Fibroblast of skin of right quadriceps (primary cell): ENCODE data around the gene PTCD2.
"Not testable (repeated sequence)": the region's sequence is repeated elsewhere in the genome, so short reads cannot be mapped to it uniquely, and the experiment has no call there.

Experiments
- DNase-seq: peaks from one replicate; pipeline ENCODE4 v3.0.0-alpha.2; 2013

The PTCD2 gene

DNA sequence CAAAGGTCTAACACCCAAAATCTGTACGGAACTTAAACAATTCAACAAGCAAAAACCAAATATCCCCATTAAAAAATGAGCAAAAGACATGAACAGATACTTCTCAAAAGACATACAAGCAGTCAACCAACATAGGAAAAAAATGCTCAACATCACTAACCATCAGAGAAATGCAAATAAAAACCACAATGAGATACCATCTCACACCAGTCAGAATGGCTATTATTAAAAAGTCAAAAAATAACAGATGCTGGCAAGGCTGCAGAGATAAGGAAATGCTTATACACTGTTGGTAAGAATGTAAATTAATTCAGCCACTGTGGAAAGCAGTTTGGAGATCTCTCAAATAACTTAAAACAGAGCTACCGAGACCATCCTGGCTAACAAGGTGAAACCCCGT is 22.0 kb upstream of the PTCD2 start:
- DNase-seq: not testable (repeated sequence)

DNA sequence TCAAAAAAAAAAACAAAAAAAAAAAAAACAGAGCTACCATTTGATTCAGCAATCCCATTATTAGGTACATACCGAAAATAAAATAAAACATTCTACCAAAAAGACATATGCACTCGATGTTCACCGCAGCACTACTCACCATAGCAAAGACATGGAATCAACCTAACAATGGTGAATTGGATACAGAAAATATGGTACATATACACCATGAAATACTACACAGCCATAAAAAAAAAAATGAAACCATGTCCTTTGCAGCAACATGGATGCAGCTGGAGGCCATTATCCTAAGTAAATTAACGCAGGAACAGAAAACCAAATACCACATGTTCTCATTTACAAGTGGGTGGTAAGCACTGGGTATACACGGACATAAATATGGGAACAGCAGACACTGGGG is 21.5 kb upstream of the PTCD2 start:
- no peak for DNase-seq

DNA sequence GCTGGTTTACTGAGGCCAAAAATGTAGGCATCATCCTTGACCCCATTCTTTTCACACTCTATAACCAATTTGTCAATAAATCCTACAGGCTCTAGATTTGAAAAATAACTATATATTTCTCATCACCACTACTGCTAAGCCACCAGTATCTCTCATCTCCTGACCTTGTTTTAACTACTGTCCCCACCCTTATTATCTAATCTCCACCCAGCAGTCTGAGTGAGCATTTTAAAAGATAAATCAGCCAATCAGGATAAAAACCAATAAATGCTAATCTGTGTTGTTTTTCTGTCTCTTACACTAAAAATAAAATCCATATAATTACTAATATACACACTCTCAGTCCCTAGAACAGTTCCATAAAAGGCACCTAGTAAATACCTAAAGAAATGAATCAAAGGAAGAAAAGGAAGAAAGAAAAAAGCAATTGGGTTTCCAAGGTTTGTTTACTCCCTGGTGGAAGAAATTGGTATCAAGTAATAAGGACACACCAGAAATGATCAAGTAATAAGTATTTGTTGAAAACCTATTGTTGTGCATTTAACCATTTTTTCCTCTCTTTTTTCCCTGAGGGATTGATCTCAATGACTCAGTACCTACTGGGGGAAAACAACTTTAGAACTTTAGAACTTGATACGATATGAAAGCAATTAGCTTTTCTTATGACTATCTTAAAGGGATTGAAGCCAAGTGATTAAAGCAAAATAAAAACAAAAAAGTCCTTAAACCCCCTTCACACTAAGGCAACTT is 19.4 kb upstream of the PTCD2 start:
- DNase-seq: peak; percentile 19

DNA sequence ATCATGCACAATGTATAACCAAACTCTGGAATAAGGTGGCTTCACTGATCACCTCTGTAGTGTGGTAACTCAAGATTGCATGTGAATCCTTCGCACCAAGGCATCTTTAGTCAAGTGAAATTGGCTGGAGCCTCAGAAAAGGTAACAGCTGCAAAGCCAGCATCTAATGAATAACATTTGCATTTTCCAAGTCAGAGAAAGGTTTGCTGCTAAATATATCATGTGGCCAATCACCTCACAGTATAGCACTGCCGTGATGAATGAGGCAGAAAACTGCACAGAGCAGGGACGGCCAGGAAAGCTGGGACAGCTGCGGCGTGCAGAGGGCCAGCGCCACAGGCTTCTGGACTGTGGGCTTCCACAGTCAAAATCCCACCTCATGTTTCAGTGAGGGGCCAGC is 18.6 kb upstream of the PTCD2 start:
- DNase-seq: no peak

DNA sequence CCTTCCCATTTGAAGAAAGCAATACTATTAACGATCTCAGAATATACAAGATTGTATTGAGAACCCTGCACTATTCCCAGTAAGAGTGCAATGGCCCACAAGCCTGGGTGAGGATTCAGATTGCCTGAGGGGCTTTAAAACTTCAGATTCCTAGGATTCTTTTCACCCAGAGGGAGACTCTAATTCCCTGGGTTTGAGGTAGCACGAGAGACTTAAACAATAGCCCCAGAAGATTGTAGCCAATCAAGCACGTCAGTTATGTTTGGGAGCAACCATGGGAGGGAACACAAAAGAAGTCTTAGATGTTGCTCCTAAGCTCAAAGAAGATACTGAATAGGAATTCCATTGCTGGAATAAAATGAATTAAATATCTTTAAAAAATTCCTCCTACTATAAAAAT is 18.0 kb upstream of the PTCD2 start:
- DNase-seq: no peak

DNA sequence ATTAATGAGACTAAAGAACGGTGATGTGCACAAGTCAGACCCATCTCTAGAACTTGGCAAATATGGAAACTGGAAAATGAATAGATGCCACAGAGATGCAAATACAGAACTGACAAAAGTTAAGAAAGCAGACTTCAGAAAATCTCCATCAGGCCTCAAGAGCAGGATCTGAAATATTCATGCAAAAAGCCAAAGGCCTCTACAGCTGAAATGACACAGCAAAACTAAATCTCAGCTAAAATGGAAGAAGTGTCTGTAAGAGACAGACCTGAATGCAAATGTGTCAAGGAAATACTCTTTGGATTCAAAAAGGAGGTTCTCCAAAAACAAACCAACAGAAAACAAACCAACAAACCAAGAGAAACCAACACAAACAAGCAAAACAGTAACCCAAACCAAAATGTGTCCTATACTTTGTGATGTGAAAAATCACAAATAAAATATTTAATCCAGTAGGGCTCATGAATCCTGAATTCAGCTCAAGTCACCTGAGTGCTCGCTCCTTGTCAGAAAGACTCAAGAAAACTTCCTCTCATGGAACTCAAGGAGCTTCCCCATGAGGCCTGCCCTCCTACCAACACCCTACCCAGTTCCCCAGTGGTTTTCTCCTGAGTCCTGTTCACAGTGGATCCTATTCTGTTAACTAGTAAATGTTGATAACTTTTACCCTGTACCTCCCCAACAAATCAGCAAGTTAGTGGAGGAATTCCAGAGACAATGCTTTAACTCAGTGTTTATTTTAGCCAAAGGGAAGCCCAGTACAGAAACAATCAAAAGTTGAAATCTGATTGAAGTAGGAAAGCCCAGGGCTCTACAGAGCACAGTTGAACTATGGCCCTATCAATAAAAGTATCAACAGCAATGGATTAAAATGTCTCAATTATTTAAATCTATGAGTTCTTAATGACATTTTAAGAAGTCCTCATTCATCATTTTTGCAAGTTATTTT is 14.7 kb upstream of the PTCD2 start:
- no peak for DNase-seq

DNA sequence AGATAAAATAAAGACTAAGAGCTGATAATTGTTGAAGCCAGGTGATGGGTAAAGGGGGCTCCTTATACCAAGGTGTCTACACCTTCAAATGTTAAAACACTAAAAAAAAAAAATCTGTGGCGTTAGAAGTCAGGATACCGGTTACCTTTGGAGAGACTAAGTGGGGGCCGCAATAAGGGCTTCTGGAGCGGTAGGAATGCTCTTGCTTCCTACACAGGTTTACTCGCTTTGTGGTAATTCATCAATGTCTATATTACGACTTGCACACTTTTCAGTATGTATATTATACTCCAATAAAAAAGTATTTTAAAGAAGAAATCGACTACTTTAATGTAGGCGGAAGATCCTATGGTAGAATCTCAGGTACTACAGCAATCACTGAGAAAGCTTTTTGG is 12.6 kb upstream of the PTCD2 start:
- DNase-seq: no peak

DNA sequence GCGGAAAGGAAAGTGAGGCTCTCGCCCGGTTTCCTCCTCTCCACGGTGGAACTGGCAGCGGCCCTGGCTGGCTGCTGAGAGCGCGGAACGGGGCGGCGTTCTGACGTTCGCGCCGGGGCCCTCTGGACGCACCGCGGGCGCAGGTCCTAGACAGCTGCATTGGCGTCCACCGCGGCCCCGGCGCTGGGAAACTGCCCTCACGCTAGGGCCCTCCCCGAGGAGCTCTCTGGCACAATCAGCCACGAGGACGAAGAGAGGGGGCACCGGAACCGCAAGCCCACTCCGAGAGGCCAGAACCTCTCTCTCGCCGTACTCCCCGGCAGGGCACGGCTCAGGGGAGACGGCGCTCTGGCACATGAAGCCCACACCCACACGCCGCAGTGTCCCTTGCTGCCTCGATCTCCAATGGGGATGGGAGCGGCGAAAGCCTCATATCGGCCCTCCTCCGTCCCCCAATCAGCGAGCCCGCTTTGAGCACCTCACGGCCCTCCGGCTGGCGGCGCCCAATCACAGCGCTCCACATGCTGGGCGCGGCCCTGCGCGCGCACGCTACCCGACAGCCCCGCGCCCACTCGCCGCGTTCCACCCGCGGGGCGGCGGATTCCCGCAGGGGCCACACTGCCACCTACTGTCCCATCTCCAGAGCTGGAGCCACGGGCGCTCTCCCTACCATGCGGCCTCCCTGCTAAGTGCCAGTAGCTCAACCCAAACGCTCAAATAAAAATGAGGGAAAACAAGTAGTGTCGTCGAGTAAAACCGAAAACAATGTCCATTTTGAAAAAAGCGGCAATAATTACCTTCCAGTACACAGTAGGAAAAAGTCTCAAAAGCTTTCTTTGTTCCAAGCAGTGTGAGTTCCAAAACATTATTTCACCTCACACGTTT is 12.0 kb upstream of the PTCD2 start:
- DNase-seq: peak; percentile 98

DNA sequence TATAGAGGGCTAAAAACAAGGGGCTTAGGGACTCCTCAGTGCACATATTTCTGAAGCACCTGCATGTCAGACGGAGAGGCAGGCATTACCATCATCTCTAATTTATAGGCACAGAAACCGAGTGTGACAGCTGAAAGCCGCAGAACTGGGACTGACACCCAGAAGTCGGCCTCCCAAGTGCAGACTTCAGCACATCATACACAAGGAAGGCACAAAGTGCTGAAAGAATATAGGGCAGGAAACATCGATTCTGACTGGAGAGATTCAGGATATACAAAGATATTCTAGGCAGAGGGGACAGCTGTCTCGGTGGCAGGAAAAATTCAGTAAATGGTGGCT is 11.4 kb upstream of the PTCD2 start:
- DNase-seq: no peak

DNA sequence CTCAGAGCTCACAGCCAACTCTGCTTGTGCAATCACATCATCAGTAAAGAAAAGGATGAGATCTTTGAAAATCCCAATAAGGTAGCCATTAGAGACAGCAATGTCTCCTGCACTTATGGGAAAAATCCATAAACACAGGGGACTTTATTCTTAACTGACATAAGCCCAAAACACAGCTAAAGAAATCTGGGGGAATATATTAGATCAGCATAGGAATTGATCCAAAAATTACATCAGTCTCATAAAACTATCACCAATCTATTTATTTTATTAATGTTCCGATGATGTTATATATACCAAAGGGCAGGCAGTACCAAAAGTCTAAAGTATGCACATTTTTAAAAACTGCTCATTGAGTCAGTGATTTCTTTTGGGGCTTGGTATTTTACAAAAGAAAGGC is 7.0 kb upstream of the PTCD2 start:
- DNase-seq: peak; percentile 26

DNA sequence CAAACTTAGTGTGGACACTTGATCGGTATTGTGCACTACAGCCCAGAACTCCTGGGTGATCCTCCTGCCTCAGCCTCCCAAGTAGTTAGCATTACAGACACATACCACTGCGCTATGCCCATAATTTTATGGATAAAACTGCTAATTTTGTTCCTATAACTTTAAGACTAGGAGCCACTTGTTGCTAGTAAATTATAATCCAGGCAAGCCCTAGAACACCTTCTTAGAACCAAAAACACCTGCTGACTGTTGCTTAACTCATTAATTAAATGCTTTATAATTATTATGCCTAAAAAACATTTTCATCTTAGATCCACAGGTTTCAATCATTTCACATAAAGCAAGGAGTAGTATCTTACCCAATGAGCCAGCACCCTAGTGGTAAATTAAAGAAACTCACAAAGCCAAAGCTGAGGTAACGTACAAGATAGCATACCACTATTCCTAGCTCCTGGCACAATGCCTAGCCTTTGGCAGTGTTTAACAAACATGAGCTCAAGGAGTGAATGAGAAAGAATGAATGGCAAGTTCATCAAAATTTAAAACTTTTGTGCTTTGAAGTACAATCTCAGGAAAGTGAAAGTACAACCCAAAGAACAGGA is 5.5 kb upstream of the PTCD2 start:
- DNase-seq: peak; percentile 63

DNA sequence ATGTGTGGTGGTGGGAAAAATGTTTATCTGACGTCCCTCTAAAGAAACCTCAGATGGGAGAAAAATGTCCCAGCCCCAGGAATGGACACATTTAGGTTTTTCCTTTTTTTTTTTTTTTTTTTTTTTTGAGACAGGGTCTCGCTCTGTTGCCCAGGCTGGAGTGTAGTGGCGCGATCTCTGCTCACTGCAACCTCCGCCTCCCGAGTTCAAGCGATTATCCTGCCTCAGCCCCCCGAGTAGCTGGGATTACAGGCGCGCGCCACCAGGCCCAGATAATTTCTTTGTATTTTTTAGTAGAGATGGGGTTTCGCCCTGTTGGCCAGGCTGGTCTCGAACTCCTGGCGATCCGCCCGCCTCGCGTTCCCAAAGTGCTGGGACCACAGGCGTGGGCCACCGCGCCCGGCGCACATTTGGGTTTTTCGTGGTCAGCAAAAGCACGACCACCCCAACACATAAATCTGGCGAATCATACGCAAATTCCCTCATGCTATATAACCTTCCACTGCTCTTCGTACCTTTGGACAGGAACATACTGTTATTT is 668 bp upstream of the PTCD2 start:
- DNase-seq: not testable (repeated sequence)

DNA sequence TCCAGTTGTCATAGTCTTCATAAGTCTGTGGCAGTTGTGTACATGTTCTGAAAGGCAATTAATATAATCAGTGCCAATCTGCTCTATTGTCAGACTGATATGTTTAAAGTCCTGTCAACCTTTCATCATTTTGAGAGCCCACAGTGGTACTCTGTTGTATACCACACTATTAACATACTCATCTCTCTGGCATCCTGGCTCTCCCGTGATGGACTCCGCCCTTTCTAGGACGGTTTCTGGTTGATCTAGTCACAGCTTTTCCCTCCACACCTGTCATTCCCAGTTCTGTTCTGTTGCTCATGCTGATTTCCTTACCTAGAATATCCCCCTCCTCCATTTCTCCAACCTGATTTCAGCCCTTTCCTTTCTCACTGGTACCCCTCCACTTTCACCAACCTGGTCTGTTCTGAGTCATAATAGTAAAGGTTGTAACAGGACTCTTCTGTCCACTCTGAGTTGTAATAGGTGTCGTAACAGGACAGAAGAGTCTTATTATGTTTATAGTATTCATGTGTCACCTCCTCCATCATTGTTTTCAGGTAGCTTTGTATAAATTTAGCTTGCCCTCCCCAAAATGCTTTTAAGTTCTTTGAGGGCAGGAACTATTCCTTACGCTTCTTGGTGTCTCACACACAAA is 4.1 kb downstream of the PTCD2 start:
- no peak for DNase-seq

DNA sequence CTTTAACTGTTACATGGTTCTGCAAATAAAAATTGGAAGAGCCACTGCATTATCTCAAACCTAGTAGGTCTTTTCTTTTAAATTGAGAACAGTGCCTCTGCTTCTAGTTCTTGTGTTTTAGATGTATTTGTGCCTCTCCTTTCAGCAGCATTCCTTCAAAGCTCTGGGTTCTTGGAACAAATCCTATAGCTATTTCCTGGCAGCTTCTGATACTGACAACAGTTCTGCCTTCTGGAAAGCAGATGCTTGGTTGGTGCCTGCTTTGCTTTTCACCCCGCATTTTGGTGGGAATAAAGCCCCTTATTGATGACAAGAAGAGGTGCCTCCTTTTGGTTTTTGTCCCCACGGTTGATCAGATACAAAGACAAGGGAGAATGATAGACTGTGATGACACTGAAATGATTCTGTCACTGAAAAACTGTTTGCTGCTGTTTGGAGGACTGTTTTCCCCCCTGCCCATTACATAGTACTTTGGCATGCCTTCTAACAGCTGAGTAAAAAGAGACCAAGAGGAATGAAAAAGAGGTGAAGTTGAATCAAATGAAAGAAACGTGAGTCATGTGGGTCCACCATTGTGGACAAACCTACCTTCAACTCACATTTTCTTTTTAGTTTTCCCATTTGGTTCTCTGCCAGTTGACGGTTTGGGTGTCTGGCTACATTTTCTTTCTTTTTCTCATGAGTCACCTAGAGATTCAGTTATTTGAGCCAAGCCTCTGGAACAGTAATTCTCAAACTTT is 5.6 kb downstream of the PTCD2 start:
- DNase-seq: peak; percentile 86

DNA sequence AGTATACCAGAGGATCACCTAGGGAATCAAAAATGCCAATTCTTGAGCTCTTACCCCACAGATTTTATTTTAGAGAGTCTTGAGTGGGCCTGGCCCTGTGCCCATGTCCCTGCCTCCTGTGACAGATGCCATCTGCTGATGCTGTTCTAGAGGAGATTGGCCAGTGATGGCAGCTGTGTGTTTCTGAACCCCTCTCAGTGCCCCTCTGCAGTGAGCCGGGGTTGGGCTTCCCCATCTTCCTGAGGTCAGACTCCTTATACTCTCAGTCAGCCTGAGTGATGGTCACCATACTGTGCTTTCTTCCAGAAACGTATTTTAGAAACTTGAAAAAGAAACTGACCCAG is 6.1 kb downstream of the PTCD2 start:
- DNase-seq: no peak

DNA sequence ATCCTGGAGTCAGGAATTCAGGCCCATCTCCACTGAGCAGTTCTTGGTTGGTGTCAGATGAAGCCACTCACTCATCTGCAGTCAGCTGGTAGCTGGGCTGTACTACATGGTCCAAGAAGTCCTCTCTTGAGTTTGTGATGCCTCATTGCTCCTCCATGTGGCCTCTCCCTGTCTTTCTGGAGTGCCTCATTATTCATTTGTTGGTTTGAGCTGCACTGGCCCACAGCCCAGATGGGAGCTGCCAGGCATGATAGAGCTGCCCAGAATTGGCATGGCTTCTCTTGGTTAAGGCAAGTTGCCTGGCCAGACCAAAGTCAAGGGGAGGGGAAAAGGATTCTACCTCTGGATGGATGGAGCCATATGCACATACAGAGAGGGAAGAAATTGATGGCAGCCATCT is 8.0 kb downstream of the PTCD2 start:
- DNase-seq: no peak

DNA sequence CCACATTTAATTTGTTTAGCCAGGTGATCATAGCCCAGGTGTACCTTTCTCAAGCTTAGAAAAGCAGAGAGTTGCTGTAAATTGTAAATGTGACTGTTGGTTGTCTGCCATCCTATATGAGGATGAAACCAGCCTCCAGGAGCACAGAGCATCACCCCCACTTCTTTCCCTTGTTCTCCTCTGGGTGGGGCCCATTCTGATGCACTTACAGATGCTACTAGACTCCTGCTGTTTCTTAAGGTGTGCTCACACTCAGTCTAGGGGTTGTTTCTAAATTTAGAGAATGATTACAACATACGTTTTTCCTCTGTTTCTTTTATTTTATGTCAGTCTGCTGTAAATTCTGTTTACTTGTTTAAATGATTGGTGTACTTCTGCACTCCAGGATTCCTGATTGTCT is 10.5 kb downstream of the PTCD2 start:
- no peak for DNase-seq

DNA sequence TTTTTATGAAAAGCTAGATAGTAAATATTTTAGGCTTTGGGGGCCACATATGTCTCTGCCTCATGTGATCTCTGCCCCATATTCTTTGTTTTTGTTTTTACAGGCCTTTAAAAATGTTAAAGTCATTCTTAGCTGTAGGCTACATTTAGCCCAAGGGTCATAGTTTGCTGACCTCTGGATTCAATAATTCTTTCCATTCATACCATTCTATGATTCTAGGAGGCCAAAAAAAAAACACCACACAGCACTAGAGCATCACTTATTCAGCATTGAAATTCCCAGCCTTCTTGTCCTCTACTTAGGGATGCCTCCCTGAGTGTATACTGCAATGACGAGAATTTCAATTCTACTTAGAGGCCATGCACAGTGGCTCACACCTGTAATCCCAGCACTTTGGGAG is 17.0 kb downstream of the PTCD2 start:
- no peak for DNase-seq

DNA sequence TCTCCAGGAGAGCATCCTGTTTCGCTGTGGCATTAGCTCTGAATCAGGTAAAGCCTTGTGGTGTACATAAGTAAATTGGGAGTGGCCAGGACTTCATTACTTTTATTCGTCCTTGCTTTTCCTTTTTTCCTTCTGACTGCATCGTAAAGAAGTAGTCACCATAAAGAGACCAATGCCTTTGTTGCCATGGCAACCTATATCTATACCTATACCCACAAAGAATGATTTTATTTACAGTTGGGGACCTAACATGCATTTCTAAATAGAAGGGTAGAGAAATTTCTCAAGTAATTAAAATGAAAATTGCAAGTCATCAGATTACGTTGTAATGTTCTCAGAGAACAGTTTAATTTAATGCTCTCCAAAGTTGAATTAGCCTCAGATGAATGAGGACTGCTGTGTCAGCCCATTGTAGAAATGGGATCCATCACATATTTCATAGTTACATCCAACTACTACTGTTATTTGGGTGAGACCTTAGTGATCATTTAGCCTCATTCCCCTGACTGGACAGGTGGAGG is 18.6 kb downstream of the PTCD2 start:
- no peak for DNase-seq

DNA sequence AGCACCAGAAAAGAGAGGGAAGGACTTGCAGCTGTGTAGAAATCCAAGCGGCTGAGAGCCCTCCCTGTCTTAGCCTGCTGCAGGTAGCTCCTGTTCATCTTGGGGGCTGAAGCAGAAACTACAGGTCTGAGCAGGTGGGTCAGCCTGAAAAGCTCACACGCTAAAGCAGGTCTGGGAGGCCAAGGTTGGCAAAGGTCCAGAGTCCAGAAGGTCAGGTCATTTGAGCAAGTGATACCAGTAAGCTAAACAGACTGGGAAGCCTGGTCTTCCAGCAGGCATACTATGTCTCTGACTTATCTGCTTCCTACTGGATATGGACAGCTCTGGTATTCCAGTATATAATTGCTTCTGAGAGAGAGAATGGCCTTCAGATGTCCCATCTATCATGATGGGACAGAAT is 26.2 kb downstream of the PTCD2 start:
- DNase-seq: no peak

DNA sequence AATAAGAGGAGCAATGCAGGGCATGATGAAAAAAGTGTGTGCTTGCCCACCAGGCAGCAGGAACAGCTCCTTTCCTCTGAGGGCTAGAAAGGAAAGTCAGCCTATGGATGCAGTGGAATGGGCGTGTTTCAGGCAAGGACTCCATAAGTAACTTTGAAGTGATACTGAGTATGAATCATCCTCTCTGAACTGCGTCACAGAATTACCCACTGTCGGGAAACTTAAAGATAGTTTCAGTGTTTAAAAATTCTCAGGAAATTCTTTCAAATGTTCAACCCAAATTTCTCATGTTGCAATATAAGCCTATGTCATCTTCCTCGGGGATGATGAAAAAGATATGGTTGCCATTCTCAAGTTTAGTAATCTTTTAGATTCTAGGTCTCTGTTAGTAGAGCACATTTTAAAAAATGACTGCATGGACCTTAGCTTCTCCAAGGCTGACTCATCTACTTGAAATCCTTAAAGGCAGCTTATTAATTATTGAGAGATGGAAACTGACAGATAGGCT is 27.7 kb downstream of the PTCD2 start:
- peak; percentile 96 for DNase-seq
